Body of pancreas (tissue), 4 donors: Measurements from ENCODE around the gene ORMDL2. TPM values are rescaled to one million over a fixed set of nuclear protein-coding genes. Genes with fewer than 3 reads are reported as not detected.

Experiments
- ATAC-seq: fragments of 150-250 bp; one replicate; pipeline ENCODE4 v1.9.1; 2016
- DNase-seq, 4 donors: peaks; one replicate each; pipeline ENCODE4 v3.0.0-alpha.2; 2019
- H3K27ac ChIP-seq, 4 donors: fragments of 200-600 bp; sonication (generic); 1 replicate in 3 of 4; 2 replicates in 1 of 4; pipeline versions ENCODE4 v1.5.1 to v1.6.1; 2016 to 2019; ENCODE audit warnings: mild to moderate bottlenecking in 1 of 4, mixed read lengths in 1 of 4, moderate library complexity in 1 of 4
- H3K27me3 ChIP-seq, 2 donors: fragments of 200-600 bp; sonication (generic); one replicate each; pipeline ENCODE4 v1.6.0; 2016; ENCODE audit warnings: mild to moderate bottlenecking in 1 of 2
- H3K36me3 ChIP-seq, 2 donors: fragments of 200-600 bp; sonication (generic); replicated peaks in 1 of 2; 2 replicates each; pipeline ENCODE4 v1.5.1; 2016; ENCODE audit warnings: low read depth in 2 of 2; ENCODE audit not compliant: insufficient read depth in 1 of 2
- H3K4me1 ChIP-seq: fragments of 200-600 bp; sonication (generic); one replicate; pipeline ENCODE4 v1.6.0; 2016
- H3K4me3 ChIP-seq, 2 donors: fragments of 200-600 bp; sonication (generic); 1 replicate in 1 of 2; 2 replicates in 1 of 2; pipeline ENCODE4 v1.5.1; 2016 to 2019
- H3K9me3 ChIP-seq, 3 donors: fragments of 200-600 bp; sonication (generic); 1 replicate in 2 of 3; 2 replicates in 1 of 3; pipeline ENCODE4 v1.5.1; 2016
- POLR2A ChIP-seq, 3 donors: fragments of 450-650 bp; IDR thresholded peaks; one replicate each; pipeline ENCODE4 v1.6.1; 2016; ENCODE audit warnings: antibody characterized with exemption in 3 of 3, mild to moderate bottlenecking in 2 of 3
- WGBS, 2 donors: methylation state at CpG; one replicate each; pipeline ENCODE4 v1.1.5; 2017; 5-methylcytosine and 5-hydroxymethylcytosine counted together
- intact Hi-C: fragments of 100-400 bp; cut with DNase I; formaldehyde crosslinking; loops from one replicate; pipeline ENCODE4 v1.15.1; 2023
- total RNA-seq, 2 donors: library from RNA; depleted of rRNA; stranded (reverse); fragments of >200 nt; gene quantifications; one replicate each; pipeline ENCODE4 v1.1.0, GENCODE V29; 2016
- TF ChIP-seq, protein P1 (sequence below), 7 experiments: fragments of 450-650 bp in 4 of 7; fragments of 200-600 bp in 3 of 7; sonication (generic) in 3 of 7; IDR thresholded peaks; one replicate each; pipeline ENCODE4 v1.5.1; 2016 to 2019; ENCODE audit warnings: antibody characterized with exemption in 7 of 7

ORMDL2 gene
- total RNA-seq, 2 donors from 2014 or later, result 6.0 to 12.5 TPM

DNA sequence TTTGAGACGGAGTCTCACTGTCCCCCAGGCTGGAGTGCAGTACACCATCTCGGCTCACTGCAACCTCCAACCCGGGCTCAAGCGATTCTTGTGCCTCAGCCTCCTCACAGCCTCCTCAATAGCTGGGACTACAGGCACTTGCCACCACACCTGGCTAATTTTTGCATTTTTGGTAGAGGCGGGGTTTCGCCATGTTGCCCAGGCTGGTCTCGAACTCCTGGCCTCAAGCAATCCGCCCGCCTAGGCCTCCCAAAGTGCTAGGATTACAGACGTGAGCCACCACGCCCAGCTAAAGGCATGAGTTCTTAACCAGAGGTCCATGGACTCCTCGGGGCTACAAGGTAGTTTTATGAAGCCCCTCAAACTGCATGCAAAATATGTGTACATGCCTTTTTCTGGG, 2.4 kb upstream of the ORMDL2 start:
- H3K27ac ChIP-seq, result no peak overlapping the region
- intact Hi-C loops, result no loop called here
- peaks cover 0 to 8% of the 10 kb centered on the region in 2 donors for H3K36me3 ChIP-seq
- ATAC-seq (no peak), DNase-seq (no peak)
- H3K4me1 ChIP-seq, result peaks cover 58% of the 10 kb centered on the region
- 75 to 77% methylated on average over 12 of the region's 12 CpGs for WGBS, 2 donors
- no peaks in the 10 kb centered on the region for H3K9me3 ChIP-seq
- TF ChIP-seq POLR2A (IDR thresholded peaks at IDR 0.05), result no peak
- TF ChIP-seq, protein P1, sequence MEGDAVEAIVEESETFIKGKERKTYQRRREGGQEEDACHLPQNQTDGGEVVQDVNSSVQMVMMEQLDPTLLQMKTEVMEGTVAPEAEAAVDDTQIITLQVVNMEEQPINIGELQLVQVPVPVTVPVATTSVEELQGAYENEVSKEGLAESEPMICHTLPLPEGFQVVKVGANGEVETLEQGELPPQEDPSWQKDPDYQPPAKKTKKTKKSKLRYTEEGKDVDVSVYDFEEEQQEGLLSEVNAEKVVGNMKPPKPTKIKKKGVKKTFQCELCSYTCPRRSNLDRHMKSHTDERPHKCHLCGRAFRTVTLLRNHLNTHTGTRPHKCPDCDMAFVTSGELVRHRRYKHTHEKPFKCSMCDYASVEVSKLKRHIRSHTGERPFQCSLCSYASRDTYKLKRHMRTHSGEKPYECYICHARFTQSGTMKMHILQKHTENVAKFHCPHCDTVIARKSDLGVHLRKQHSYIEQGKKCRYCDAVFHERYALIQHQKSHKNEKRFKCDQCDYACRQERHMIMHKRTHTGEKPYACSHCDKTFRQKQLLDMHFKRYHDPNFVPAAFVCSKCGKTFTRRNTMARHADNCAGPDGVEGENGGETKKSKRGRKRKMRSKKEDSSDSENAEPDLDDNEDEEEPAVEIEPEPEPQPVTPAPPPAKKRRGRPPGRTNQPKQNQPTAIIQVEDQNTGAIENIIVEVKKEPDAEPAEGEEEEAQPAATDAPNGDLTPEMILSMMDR (IDR thresholded peaks at IDR 0.05), result no peak
- no peak overlapping the region for H3K4me3 ChIP-seq
- no peaks in the 10 kb centered on the region for H3K27me3 ChIP-seq

DNA sequence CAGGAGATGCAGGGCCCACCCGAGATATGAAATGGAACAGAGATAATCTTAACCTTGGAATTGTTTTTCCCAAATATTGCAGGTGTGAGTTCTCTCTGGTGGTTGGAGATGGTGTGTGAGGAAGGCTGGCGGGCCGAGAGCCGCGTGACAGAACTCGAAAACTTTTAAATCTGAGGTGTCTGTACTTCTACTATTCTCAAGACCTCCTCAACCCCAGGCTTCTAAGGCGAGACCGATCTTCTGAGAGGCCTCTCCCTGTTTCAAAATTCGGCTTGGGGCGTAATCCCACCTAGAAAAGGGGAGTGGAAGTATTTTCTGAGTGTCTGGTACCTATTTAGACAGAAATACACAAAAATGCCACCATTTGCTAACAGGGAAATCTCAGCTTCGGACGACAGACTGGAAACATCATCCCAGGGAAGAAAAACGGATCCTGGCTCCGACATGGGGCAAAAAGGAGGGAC, 928 bp upstream of the ORMDL2 start:
- 0 to 1% methylated on average over 14 of the region's 14 CpGs for WGBS, 2 donors
- no peak for ATAC-seq
- DNase-seq, result no peak
- peak overlapping the region; percentile 46 to 89 (median 87) for H3K27ac ChIP-seq
- no peaks in the 10 kb centered on the region for H3K27me3 ChIP-seq
- no peaks in the 10 kb centered on the region for H3K9me3 ChIP-seq
- TF ChIP-seq, protein P1 (IDR thresholded peaks at IDR 0.05), result no peak
- no peak for TF ChIP-seq POLR2A (IDR thresholded peaks at IDR 0.05)
- intact Hi-C loops, result no loop called here
- peaks cover 55% of the 10 kb centered on the region for H3K4me1 ChIP-seq
- H3K36me3 ChIP-seq, result peaks cover 0 to 13% of the 10 kb centered on the region in 2 donors
- H3K4me3 ChIP-seq, result peak overlapping the region; percentile 67 to 83

- peak overlapping the region; percentile 1 to 49 for H3K4me3 ChIP-seq
- no peaks in the 10 kb centered on the region for H3K27me3 ChIP-seq
- intact Hi-C loops, result no loop called here
- H3K9me3 ChIP-seq, result no peaks in the 10 kb centered on the region
- no peak for DNase-seq
- WGBS, 2 donors, result 1% methylated on average over 17 of the region's 17 CpGs
- TF ChIP-seq, protein P1 (IDR thresholded peaks at IDR 0.05), result no peak
- no peak for TF ChIP-seq POLR2A (IDR thresholded peaks at IDR 0.05)
- H3K27ac ChIP-seq, result peak overlapping the region; percentile 40 to 79 (median 70)
- peaks cover 0 to 13% of the 10 kb centered on the region in 2 donors for H3K36me3 ChIP-seq
- ATAC-seq, result peak; percentile 34
- H3K4me1 ChIP-seq, result peaks cover 54% of the 10 kb centered on the region
Measured at GRCh38 chr12:55818140-55818728, 393 bp downstream of the ORMDL2 start.

DNA sequence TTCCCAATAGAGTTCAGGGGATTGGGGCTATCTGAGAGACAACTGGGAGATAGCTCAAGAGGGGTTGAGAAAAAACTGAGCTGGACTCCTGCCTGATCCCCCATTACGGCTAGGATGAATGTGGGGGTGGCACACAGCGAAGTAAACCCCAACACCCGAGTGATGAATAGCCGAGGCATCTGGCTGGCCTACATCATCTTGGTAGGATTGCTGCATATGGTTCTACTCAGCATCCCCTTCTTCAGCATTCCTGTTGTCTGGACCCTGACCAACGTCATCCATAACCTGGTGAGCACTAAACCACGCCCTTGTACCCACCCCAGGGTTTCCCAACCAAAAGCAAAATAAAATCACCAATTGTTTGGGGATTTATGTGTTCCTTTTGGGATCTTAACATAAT, 1.0 kb downstream of the ORMDL2 start:
- Histone ChIP-seq H3K4me1 (peaks cover 59% of the 10 kb centered on the region), H3K9me3 (no peaks in the 10 kb centered on the region), H3K36me3 (peaks cover 0 to 13% of the 10 kb centered on the region in 2 donors), H3K4me3 (no peak overlapping the region), H3K27ac (no peak overlapping the region), H3K27me3 (no peaks in the 10 kb centered on the region)
- WGBS, 2 donors, result 65 to 75% methylated on average over 6 of the region's 6 CpGs
- intact Hi-C loops, result no loop called here
- TF ChIP-seq, protein P1 (IDR thresholded peaks at IDR 0.05), result no peak
- TF ChIP-seq POLR2A (IDR thresholded peaks at IDR 0.05), result no peak
- DNase-seq (no peak), ATAC-seq (no peak)

DNA sequence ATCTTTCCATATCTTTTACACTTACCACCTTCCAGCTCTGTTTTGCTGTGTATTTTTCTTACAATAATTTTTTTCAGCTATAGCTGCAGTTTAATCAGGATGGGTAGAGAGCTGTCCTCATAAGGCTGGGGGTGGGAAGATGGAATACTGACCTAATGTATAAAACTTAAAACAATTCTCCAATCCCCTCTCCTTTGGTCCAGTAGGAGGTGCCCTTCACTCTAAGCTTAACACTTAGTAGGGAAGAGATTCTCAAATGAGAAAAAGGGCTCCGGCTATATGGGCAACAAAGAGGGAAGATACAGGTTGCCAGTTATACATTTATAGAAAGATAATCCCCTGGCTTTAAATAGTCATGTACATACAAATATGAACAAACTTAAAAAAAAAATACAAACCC, 2.8 kb downstream of the ORMDL2 start:
- intact Hi-C loops, result loop anchor here (10.0 kb wide), 1 partner anchor 76 kb away; the partner anchor contains the start of gene GDF11
- ATAC-seq, result no peak
- Histone ChIP-seq H3K27me3 (no peaks in the 10 kb centered on the region), H3K36me3 (peaks cover 0 to 13% of the 10 kb centered on the region in 2 donors), H3K4me1 (peaks cover 60% of the 10 kb centered on the region), H3K27ac (no peak overlapping the region), H3K9me3 (no peaks in the 10 kb centered on the region), H3K4me3 (no peak overlapping the region)
- no peak for TF ChIP-seq POLR2A (IDR thresholded peaks at IDR 0.05)
- TF ChIP-seq, protein P1 (IDR thresholded peaks at IDR 0.05), result no peak
- no peak for DNase-seq
- 90 to 95% methylated on average over 1 of the region's 1 CpG for WGBS, 2 donors
